Measurements from ENCODE around the gene GLT8D2.
A peak's percentile ranks its signal among the peaks of the same experiment; 100 is the strongest.

GLT8D2 gene

DNA sequence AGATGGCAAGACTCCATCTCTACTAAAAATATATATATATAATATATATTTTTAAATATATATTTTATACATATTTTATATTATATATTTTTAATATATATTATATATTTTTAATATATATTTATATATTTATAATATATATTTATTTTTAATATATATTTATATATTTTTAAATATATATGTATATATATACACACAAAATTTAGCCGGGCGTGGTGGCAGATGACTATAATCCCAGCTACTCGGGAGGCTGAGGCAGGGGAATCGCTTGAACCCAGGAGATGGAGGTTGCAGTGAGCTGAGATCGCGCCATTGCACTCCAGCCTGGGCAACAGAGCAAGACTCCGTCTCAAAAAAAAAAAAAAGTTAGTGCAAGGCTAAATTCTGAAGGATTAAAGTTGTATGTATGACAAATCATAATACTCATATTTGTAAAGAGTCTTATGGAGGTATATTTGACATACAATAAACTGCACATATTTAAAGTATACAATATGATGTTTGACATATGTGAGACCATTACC, 92.1 kb downstream of the GLT8D2 start:
- Histone ChIP-seq H4K20me1 (peaks cover 8% of the 10 kb centered on the region), H3K4me2 (peak overlapping the region; percentile 84), H3K9me3 (no peaks in the 10 kb centered on the region), H3K4me3 (peak overlapping the region; percentile 90), H3K9ac (peak overlapping the region; percentile 93), H3K27me3 (no peaks in the 10 kb centered on the region), H3K4me1 (peaks cover 31% of the 10 kb centered on the region), H3K36me3 (peaks cover 24% of the 10 kb centered on the region), H3K27ac (peak overlapping the region; percentile 88)
- TF ChIP-seq Cebpa-rat (IDR thresholded peaks at IDR 0.05) = no peak

DNA sequence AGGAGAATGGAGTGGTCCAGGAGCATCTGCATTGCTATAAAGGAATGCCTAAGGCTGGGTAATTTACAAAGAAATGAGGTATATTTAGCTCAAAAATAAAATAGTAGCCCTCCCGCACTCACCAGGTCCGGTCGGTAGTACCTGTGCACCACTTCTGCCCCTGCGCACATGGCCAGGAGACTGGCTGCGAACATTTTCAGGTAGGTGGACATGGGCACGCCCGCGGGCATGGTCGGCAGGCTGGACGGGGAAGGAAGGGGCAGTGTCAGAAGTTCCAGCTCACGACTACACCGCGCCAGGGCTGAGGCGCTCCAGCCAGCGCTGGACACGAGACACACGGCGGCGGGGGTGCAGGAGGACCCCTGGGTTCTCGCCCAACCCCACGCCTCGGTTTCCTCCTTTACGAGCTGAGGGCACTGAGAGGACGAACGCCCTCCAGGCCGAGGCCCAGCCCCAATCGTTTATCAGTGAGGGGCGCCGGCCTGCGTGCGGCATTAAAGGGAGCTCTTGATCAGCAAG, 93.4 kb downstream of the GLT8D2 start:
- Histone ChIP-seq H4K20me1 (peaks cover 21% of the 10 kb centered on the region), H3K9me3 (no peaks in the 10 kb centered on the region), H3K9ac (peak overlapping the region; percentile 93), H3K27ac (peak overlapping the region; percentile 88), H3K4me2 (peak overlapping the region; percentile 84), H3K4me3 (peak overlapping the region; percentile 90), H3K4me1 (peaks cover 26% of the 10 kb centered on the region), H3K36me3 (peaks cover 37% of the 10 kb centered on the region), H3K27me3 (no peaks in the 10 kb centered on the region)
- no peak for TF ChIP-seq Cebpa-rat (IDR thresholded peaks at IDR 0.05)

GRCh38 chr12:103955811-103956508, 94.0 kb downstream of the GLT8D2 start:
- H4K20me1 ChIP-seq = peaks cover 27% of the 10 kb centered on the region
- H3K27me3 ChIP-seq = no peaks in the 10 kb centered on the region
- H3K4me3 ChIP-seq = peak overlapping the region; percentile 90
- H3K9me3 ChIP-seq = no peaks in the 10 kb centered on the region
- peak overlapping the region; percentile 93 for H3K9ac ChIP-seq
- H3K4me1 ChIP-seq = peaks cover 26% of the 10 kb centered on the region
- H3K27ac ChIP-seq = peak overlapping the region; percentile 88
- H3K4me2 ChIP-seq = peak overlapping the region; percentile 84
- no peak for TF ChIP-seq Cebpa-rat (IDR thresholded peaks at IDR 0.05)
- peaks cover 43% of the 10 kb centered on the region for H3K36me3 ChIP-seq

GRCh38 chr12:103952497-103952896, 97.5 kb downstream of the GLT8D2 start:
- Histone ChIP-seq H3K9me3 (no peaks in the 10 kb centered on the region), H3K4me3 (no peak overlapping the region), H3K4me2 (no peak overlapping the region), H3K4me1 (peaks cover 18% of the 10 kb centered on the region), H3K27me3 (no peaks in the 10 kb centered on the region), H4K20me1 (peaks cover 36% of the 10 kb centered on the region), H3K36me3 (peaks cover 78% of the 10 kb centered on the region), H3K9ac (0 out of 2 replicates have a peak overlapping the region, but pooled peaks have one; percentile 12), H3K27ac (no peak overlapping the region)
- no peak for TF ChIP-seq Cebpa-rat (IDR thresholded peaks at IDR 0.05)

- no peaks in the 10 kb centered on the region for H3K4me1 ChIP-seq
- no peak overlapping the region for H3K4me2 ChIP-seq
- TF ChIP-seq Cebpa-rat (IDR thresholded peaks at IDR 0.05) = no peak
- H3K9me3 ChIP-seq = no peaks in the 10 kb centered on the region
- peaks cover 65% of the 10 kb centered on the region for H4K20me1 ChIP-seq
- H3K9ac ChIP-seq = no peak overlapping the region
- no peak overlapping the region for H3K27ac ChIP-seq
- H3K36me3 ChIP-seq = peaks cover 100% of the 10 kb centered on the region
- no peak overlapping the region for H3K4me3 ChIP-seq
- no peaks in the 10 kb centered on the region for H3K27me3 ChIP-seq
These were observed 101.1 kb downstream of the GLT8D2 start for GRCh38 chr12:103948746-103949406.

GRCh38 chr12:103947871-103948555, 102.0 kb downstream of the GLT8D2 start:
- no peak for TF ChIP-seq Cebpa-rat (IDR thresholded peaks at IDR 0.05)
- Histone ChIP-seq H3K4me2 (no peak overlapping the region), H3K9me3 (no peaks in the 10 kb centered on the region), H3K27me3 (no peaks in the 10 kb centered on the region), H3K4me1 (no peaks in the 10 kb centered on the region), H4K20me1 (peaks cover 67% of the 10 kb centered on the region), H3K9ac (no peak overlapping the region), H3K36me3 (peaks cover 100% of the 10 kb centered on the region), H3K4me3 (no peak overlapping the region), H3K27ac (no peak overlapping the region)

DNA sequence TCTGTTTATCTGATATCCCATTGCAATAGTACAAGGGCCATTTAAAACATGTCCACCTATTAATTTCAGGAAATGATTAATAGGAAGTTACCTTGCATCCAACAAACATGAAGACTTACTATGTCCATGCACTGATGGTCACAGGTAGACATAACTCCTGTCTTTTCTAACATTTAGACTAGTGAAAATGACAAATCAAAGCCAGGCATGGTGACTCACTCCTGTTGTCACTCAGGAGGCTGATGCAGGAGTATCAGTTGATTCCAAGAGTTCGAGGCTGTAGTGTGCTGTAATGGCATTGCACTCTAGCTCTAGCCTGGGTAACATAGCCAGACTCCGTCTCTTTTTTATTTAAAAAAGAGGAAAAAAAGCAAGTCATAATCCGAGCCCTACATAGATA, 105.0 kb downstream of the GLT8D2 start:
- H3K4me1 ChIP-seq = no peaks in the 10 kb centered on the region
- H3K27me3 ChIP-seq = no peaks in the 10 kb centered on the region
- no peak for TF ChIP-seq Cebpa-rat (IDR thresholded peaks at IDR 0.05)
- no peak overlapping the region for H3K4me3 ChIP-seq
- H3K9me3 ChIP-seq = no peaks in the 10 kb centered on the region
- no peak overlapping the region for H3K4me2 ChIP-seq
- H3K36me3 ChIP-seq = peaks cover 100% of the 10 kb centered on the region
- H3K27ac ChIP-seq = no peak overlapping the region
- H3K9ac ChIP-seq = no peak overlapping the region
- H4K20me1 ChIP-seq = peaks cover 64% of the 10 kb centered on the region

All from BLaER1 (cell line).